Measurements from ENCODE around the gene ABI1.
"Not testable (repeated sequence)": the region's sequence is repeated elsewhere in the genome, so short reads cannot be mapped to it uniquely, and the experiment has no call there.

ABI1 gene

DNA sequence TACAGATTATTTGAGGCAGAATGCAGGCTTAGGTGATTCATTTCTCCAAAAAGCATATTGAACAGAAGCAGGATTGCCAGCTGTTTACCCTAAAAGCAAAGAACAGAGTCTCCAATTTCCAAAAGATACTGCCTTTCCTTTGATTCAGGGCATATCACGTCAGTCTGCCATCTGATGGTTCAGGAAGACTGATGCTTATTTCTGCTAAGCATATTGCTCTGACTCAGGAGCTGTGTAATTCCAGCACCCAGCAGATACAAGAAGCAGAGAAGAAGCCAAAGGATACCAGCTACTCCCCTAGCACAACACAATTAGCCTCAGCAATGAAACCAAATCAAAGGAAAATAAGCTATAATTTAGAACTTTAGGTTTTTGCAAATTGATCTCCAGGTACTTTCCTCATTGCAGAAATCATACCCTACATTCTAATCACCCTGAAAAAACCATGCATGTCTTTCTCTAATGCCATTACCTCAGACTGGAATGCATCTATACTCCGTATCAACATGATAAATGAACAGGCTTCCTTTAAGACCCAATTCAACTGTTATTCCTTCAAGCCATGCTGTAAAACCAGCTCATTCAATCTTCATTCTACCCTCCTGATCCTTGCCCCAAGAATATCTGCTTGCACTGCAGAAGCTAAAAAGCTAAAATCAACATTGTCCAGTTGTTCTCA lies 55.1 kb downstream of the ABI1 start:
- no peak for DNase-seq (ENCODE audit: low read depth in 3 of 3, low spot score in 1 of 3)

DNA sequence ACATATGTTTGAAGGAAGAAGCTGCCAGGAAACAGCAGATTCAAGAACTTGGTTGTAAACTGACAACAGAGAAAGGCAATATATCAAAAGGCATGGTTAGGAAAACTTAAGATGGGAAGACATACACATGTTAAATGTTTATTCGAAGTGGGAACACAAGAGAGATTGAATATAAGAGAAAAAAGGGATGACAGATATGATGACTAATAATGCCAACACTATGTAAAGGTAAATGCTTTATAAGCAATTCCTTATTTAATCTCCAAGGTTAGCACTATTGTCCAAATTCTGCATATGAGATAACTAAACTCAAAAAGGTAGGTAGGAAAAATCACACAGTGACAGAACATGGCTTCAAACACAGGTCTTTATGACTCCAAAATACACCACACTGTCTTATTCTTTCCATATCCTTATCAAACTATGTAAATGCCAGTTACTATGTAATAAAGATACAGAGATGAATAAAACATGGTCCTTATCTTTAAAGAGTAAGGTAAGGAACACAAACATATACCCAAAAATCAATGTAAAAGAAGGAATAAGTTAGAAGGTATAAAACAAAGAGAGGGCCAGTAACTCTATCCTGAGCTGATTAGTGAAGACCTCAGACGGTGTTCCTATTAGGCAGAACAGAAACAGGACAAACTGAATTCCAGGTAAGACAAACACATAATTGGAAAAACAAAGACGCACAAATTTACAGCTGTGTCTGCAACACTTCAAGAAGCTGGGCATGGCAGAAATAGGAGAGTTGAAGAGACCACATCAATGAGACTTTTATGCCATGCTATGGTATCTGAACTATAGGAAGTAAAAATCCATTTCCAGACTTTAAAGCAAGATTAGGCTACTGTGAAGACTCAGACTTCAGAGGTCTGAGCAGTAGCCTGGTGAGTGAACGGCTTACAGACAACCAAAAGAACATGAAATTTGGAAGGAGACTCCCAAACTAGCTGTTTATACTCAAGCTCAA lies 56.1 kb downstream of the ABI1 start:
- DNase-seq (ENCODE audit: low read depth in 3 of 3, low spot score in 1 of 3): no peak

DNA sequence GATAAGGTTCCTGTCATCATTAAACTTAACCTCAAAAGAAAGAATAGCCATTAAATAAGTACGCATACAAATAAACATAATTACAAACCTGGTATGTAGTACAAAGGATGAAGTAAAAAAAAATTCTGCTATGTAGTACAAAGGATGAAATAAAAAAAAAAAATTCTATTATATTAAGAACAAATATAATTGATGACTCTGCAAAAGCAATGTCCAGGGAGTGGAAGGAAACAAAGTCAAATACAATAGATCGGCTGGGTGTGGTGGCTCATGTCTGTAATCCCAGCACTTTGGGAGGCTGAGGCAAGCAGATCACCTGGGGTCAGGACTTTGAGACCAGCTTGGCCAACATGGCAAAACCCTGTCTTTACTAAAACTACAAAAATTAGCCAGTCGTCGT lies 56.9 kb downstream of the ABI1 start:
- DNase-seq (ENCODE audit: low read depth in 3 of 3, low spot score in 1 of 3): no peak

GRCh38 chr10:26802527-26802926 lies 58.2 kb downstream of the ABI1 start:
- no peak for DNase-seq (ENCODE audit: low read depth in 3 of 3, low spot score in 1 of 3)

DNA sequence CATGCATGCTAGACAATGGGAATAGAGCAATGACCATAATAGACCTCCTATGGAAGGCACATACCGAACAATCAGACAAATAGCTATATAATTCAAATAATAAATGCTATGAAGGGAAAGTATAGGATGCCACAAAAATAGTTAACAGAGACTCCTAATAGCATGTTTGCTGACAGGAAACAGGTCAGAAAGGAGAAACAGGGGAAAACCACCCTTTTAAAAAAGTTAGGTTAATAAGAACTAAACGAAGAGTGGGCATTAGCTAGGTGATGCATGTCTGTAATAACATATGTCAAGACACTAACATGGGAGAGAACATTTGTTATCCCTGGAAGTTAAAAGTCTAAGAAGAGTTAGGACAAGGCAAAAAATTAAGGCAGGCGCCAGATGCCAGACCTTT lies 58.9 kb downstream of the ABI1 start:
- no peak for DNase-seq (ENCODE audit: low read depth in 3 of 3, low spot score in 1 of 3)

GRCh38 chr10:26801274-26801673 lies 59.5 kb downstream of the ABI1 start:
- no peak for DNase-seq (ENCODE audit: low read depth in 3 of 3, low spot score in 1 of 3)

DNA sequence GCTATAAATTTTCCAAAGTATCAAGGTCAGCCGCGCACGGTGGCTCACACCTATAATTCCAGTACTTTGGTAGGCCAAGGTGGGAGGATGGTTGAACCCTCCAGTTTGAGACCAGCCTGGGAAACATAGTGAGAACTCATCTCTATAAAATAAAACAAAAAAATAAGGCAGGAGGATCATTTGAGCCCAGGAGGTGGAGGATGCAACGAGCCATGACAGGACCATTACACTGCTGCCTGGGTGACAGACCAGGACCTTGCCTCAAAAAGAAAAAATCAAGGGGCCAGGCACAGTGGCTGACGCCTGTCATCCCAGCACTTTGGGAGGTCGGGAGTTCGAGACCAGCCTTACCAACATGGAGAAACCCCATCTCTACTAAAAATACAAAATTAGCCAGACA lies 60.3 kb downstream of the ABI1 start:
- DNase-seq (ENCODE audit: low read depth in 3 of 3, low spot score in 1 of 3): no peak

GRCh38 chr10:26799342-26799741 lies 61.4 kb downstream of the ABI1 start:
- DNase-seq (ENCODE audit: low read depth in 3 of 3, low spot score in 1 of 3): no peak

DNA sequence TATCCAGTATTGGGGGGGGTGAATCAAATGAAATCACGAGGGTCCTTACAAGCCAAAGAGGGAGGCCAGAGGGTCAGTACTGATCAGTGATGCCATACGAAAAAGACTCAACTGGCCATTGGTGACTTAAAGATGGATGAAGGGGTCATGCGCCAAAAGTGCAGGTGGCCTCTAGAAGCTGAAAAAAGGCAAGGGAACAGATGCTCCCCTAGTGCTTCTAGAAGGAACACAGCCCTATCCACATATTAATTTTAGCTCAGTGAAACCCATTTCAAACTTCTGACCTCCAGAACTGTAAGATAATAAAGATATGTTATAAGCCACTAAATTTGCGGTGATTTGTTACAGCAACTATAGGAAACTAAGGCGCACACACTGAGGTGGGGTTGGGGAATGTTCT lies 62.5 kb downstream of the ABI1 start:
- no peak for DNase-seq (ENCODE audit: low read depth in 3 of 3, low spot score in 1 of 3)

DNA sequence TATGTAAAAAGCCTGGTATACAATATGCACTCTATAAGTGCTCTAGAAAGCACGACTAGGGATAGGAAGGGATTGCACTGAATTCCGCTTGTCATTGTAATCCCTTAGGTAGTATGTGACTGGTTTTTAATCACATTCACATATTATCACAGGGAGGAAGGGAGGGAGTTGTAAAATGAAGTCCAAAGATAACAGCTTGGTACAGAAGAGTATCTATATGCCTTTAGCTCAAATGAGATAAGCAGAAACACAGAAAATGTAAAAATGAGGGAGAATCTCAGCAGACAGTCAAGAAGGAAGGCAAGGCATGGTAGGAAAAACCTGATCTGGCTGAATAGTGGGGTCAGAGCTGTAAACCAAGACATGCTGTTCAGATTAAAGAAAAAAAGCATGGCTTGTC lies 63.4 kb downstream of the ABI1 start:
- DNase-seq (ENCODE audit: low read depth in 3 of 3, low spot score in 1 of 3): no peak

- no peak for DNase-seq (ENCODE audit: low read depth in 3 of 3, low spot score in 1 of 3)
These were observed 67.8 kb downstream of the ABI1 start for GRCh38 chr10:26792758-26793495.

DNA sequence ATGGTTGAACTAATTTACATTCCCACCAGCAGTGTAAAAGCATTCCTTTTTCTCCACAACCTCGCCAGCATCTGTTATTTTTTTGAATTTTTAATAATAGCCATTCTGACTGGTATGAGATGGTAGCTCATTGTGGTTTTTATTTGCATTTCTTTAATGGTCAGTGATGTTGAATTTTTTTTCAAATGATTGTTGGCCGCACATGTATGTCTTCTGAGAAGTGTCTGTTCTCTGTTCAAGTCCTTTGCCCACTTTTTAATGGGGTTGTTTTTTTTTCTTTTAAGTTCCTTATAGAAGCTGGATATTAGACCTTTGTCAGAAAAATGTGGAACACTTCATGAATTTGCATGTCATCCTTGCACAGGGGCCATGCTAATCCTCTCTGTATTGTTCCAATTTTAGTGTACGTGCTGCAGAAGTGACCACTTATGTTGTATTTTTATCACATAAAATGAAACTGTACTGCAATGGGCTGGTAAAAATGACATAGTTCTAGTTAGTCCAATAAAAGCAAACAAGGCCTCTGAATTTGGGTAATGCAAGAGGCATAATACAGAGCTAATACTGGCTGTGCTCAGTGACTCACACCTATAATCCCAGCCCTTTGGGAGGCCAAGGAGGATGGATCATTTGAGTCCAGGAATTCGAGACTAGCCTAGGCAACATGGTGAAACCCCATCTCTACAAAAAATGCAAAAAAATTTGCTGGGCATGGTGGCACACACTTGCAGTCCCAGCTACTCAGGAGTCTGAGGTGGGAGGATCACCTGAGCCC lies 70.3 kb downstream of the ABI1 start:
- no peak for DNase-seq (ENCODE audit: low read depth in 3 of 3, low spot score in 1 of 3)

GRCh38 chr10:26789779-26790178 lies 71.0 kb downstream of the ABI1 start:
- DNase-seq (ENCODE audit: low read depth in 3 of 3, low spot score in 1 of 3): not testable (repeated sequence)

GRCh38 chr10:26787362-26787761 lies 73.4 kb downstream of the ABI1 start:
- DNase-seq (ENCODE audit: low read depth in 3 of 3, low spot score in 1 of 3): no peak

DNA sequence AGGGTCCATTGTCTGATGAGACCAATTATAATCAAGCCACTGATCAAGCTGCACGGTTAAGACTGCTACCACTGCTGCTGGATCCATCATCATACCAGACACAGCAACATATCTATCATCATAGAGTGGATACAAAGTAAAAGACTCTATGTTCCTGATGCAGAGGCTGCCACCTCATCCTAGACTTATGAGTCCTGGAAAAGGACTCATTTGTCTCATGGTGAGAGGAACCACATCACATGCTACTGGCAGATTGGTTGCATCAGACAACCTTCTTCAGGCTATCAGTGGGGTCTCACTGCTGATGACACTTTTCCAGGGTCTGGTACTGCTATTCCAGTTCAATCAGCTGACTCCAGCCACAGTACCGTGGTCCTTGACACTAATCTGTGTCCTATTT lies 79.0 kb downstream of the ABI1 start:
- no peak for DNase-seq (ENCODE audit: low read depth in 3 of 3, low spot score in 1 of 3)

DNA sequence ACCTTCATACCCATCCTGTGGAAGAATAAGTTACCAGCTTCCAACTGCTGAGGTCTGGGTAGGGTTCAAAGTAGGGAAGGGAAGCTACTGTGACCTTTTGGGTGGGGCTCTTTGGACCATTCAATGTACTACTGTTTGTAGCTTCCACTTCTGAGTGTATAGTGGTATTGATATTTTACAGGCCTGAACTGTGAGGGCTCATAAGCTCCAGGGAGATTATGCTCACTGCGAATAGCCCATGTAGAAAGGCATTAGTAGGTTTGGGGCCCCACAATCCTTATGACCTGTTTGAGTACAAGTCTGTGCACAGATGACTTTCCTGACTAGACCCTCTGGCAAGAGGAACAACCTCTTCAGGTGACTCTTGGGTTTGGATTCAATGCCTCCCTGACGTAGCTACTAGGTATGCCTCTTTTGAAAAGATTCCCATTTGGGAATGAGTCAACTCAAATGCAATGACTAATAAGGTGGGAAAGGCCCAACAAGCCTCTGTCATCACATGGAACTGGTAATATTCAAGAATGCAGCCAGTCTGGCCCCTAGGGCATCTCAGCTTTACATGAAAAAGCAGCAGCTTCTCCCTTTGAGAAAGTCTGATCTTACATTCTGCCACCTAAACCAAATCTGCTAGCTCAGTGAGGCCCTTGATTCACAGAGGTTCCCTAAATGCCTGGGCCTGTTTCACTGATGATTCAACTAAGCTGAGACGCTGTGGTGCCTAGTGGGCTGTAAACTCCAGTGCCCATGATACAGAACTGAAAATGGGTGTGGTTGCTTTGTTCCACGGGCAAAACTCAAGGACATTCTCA lies 79.8 kb downstream of the ABI1 start:
- DNase-seq (ENCODE audit: low read depth in 3 of 3, low spot score in 1 of 3): no peak

DNA sequence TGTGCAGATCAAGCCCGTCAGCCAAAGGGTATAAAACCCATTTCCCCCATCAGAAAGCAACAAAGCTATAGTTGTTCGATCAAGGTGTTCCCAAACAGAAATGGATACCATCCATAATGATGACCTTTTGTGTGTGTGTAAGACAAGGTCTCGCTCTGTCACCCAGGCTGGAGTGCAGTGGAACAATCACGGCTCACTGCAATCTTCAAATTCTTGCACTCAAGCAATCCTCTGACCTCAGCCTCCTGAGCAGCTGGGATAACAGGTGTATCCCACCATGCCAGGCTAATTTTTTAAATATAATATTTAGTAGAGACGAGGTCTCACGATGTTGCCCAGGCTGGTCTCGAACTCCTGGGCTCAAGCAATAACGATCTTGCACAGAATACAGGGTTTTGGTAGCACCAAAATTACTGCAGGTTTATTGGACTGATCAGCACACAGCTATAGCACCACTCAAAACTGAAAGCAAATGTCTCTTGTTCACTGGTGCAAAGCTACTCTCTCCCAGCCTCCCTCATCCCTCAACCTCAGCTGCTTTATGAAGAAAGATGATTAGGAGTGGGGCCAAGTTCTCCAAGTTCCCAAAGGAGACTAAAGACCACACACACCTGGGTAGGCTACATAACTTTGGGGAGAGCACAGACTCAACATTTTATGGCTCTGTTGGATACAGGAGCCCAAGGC lies 80.5 kb downstream of the ABI1 start:
- DNase-seq (ENCODE audit: low read depth in 3 of 3, low spot score in 1 of 3): no peak

- no peak for DNase-seq (ENCODE audit: low read depth in 3 of 3, low spot score in 1 of 3)
These were observed 81.4 kb downstream of the ABI1 start for GRCh38 chr10:26779176-26779860.

GRCh38 chr10:26777686-26778085 lies 83.1 kb downstream of the ABI1 start:
- DNase-seq (ENCODE audit: low read depth in 3 of 3, low spot score in 1 of 3): no peak

Measured in stimulated activated CD4-positive, alpha-beta T cell treated with anti-CD3 and anti-CD28 coated beads, TNF-alpha, amount 100 ng/mL, for 1 hour (primary cell).